ENCODE results near the gene SLFN5.
A peak's percentile ranks its signal among the peaks of the same experiment; 100 is the strongest.
"Not testable (repeated sequence)": the region's sequence is repeated elsewhere in the genome, so short reads cannot be mapped to it uniquely, and the experiment has no call there.

SLFN5 gene

GRCh38 chr17:35291802-35292201 lies 48.9 kb downstream of the SLFN5 start:
- peak; percentile 40 for DNase-seq (ENCODE audit: low read depth)

GRCh38 chr17:35293151-35293847 lies 50.4 kb downstream of the SLFN5 start:
- no peak for DNase-seq (ENCODE audit: low read depth)

- DNase-seq (ENCODE audit: low read depth) = no peak
These were observed 51.9 kb downstream of the SLFN5 start for GRCh38 chr17:35294756-35295155.

- DNase-seq (ENCODE audit: low read depth) = peak; percentile 61
These were observed 52.8 kb downstream of the SLFN5 start for GRCh38 chr17:35295686-35296085.

- no peak for DNase-seq (ENCODE audit: low read depth)
These were observed 54.8 kb downstream of the SLFN5 start for GRCh38 chr17:35297666-35298065.

- DNase-seq (ENCODE audit: low read depth) = no peak
These were observed 55.8 kb downstream of the SLFN5 start for GRCh38 chr17:35298639-35299038.

- no peak for DNase-seq (ENCODE audit: low read depth)
These were observed 56.3 kb downstream of the SLFN5 start for GRCh38 chr17:35299135-35299534.

- DNase-seq (ENCODE audit: low read depth) = not testable (repeated sequence)
These were observed 66.5 kb downstream of the SLFN5 start for GRCh38 chr17:35309345-35309744.

GRCh38 chr17:35312346-35312745 lies 69.5 kb downstream of the SLFN5 start:
- DNase-seq (ENCODE audit: low read depth) = no peak

- peak; percentile 69 for DNase-seq (ENCODE audit: low read depth)
These were observed 70.2 kb downstream of the SLFN5 start for GRCh38 chr17:35312790-35313711.

GRCh38 chr17:35313875-35314409 lies 71.1 kb downstream of the SLFN5 start:
- DNase-seq (ENCODE audit: low read depth) = no peak

GRCh38 chr17:35314415-35315216 lies 71.7 kb downstream of the SLFN5 start:
- peak; percentile 11 for DNase-seq (ENCODE audit: low read depth)

GRCh38 chr17:35315283-35315682 lies 72.4 kb downstream of the SLFN5 start:
- DNase-seq (ENCODE audit: low read depth) = peak; percentile 81

- DNase-seq (ENCODE audit: low read depth) = no peak
These were observed 73.1 kb downstream of the SLFN5 start for GRCh38 chr17:35315971-35316370.

GRCh38 chr17:35322749-35323148 lies 79.9 kb downstream of the SLFN5 start:
- no peak for DNase-seq (ENCODE audit: low read depth)

All from ELR (cell line).